ENCODE data around the gene UNC13A.

DNA sequence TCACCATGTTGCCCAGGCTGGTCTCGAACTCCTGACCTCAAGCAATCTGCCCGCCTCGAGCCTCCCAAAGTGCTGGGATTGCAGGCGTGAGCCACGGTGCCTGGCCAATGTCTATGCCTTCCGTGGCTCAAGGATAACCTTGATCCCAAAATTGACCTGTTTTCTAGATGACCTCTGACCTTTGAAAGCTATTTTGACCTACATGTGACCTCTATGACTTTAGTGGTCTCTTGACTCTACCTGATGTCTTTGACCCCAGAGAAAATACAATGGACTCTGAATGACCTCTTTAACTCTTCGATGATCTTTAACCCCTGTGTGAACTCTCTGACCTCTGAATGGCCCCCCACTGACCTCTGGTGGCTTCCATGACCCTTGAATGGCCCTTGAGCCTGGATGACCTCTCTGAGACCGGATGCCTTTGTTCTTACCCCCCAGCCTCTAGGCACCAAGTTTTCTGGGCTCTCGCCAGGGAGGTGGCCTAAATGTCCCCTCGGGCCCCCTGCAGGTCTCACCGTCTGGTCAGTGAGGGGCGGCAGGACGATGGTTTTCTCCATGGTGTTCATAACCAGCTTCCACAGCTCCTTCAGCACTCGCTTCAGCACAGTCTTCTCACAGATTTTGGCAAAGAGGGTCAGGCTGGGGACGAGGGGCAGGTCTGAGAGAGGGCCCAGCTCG is 63.7 kb downstream of the UNC13A start:
- TF ChIP-seq, protein P1, sequence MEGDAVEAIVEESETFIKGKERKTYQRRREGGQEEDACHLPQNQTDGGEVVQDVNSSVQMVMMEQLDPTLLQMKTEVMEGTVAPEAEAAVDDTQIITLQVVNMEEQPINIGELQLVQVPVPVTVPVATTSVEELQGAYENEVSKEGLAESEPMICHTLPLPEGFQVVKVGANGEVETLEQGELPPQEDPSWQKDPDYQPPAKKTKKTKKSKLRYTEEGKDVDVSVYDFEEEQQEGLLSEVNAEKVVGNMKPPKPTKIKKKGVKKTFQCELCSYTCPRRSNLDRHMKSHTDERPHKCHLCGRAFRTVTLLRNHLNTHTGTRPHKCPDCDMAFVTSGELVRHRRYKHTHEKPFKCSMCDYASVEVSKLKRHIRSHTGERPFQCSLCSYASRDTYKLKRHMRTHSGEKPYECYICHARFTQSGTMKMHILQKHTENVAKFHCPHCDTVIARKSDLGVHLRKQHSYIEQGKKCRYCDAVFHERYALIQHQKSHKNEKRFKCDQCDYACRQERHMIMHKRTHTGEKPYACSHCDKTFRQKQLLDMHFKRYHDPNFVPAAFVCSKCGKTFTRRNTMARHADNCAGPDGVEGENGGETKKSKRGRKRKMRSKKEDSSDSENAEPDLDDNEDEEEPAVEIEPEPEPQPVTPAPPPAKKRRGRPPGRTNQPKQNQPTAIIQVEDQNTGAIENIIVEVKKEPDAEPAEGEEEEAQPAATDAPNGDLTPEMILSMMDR (conservative IDR thresholded peaks at IDR 0.05) = no peak
- TF ChIP-seq ZFX (IDR thresholded peaks at IDR 0.05) = no peak
